ENCODE results near the gene ASB7. TPM values are rescaled to one million over a fixed set of nuclear protein-coding genes. Genes with fewer than 3 reads are reported as not detected.

ASB7 gene
- total and polyA plus RNA-seq, 3 experiments from 2014 or later: 11.2 to 16.0 (median 14.9) TPM

- Mint-ChIP-seq H3K9me3 (no peaks in the 10 kb centered on the region), H3K27me3 (no peaks in the 10 kb centered on the region), H3K4me3 (peak overlapping the region in 5 of 7 donors; percentile 8 to 25 (median 20)), H3K27ac (peak overlapping the region; percentile 80 to 100 (median 87)), H3K4me1 (peaks cover 45 to 63% (median 61%) of the 10 kb centered on the region in 3 donors), H3K36me3 (peaks cover 0 to 7% (median 0%) of the 10 kb centered on the region in 3 donors)
- Histone ChIP-seq H3K27ac (ENCODE audit: low read depth, low read length) (no peak overlapping the region), H3K4me3 (ENCODE audit: low read length) (no peak overlapping the region), H3K36me3 (ENCODE audit: insufficient read depth, low read length) (no peaks in the 10 kb centered on the region), H3K4me1 (ENCODE audit: insufficient read depth, low read length) (peaks cover 80% of the 10 kb centered on the region), H3K9me3 (ENCODE audit: low read length) (no peaks in the 10 kb centered on the region), H3K27me3 (ENCODE audit: insufficient read depth, low read length, poor library complexity, severe bottlenecking) (no peaks in the 10 kb centered on the region)
- ChIA-PET POLR2A (interaction anchor here (0.9 kb wide), 1 partner anchor 9 kb away, joined by 3 read pairs; no protein-coding TSS in a partner anchor), CTCF (interaction anchor here (0.9 to 1.1 kb wide), 3 partner anchors 11 to 259 kb away, joined by 3 read pairs; no protein-coding TSS in a partner anchor)
- no peak for DNase-seq
These were observed 3.7 kb upstream of the ASB7 start for GRCh38 chr15:100598655-100599054.

DNA sequence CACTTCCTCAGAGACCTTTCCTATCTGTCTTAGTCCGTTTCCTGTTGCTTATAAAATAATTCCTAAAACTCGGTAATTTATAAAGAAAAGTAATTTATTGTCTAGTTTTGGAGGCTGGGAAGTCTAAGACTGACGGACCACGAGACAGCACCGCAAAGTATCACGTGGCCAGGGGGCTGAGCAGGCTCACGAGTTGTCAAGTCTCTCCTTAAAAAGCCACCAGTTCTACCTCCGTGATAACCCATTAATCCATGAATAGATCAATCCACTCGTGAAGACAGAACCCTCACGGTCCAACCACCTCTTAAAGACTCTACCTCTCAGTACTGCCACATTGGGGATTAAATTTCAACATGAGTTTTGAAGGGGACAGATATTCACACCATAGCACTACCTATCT lies 1.2 kb upstream of the ASB7 start:
- no peak overlapping the region for H3K4me3 Mint-ChIP-seq
- H3K9me3 Mint-ChIP-seq: no peaks in the 10 kb centered on the region
- no peaks in the 10 kb centered on the region for H3K27me3 Mint-ChIP-seq
- H3K4me3 ChIP-seq (ENCODE audit: low read length): peak overlapping the region; percentile 96
- H3K27me3 ChIP-seq (ENCODE audit: insufficient read depth, low read length, poor library complexity, severe bottlenecking): no peaks in the 10 kb centered on the region
- no peak overlapping the region for H3K27ac Mint-ChIP-seq
- H3K4me1 ChIP-seq (ENCODE audit: insufficient read depth, low read length): peaks cover 72% of the 10 kb centered on the region
- H3K27ac ChIP-seq (ENCODE audit: low read depth, low read length): peak overlapping the region; percentile 87
- peaks cover 0 to 28% (median 5%) of the 10 kb centered on the region in 3 donors for H3K36me3 Mint-ChIP-seq
- no peaks in the 10 kb centered on the region for H3K9me3 ChIP-seq (ENCODE audit: low read length)
- ChIA-PET CTCF (interaction anchor here (1.0 kb wide), 1 partner anchor 15 kb away, joined by 3 read pairs; no protein-coding TSS in a partner anchor), POLR2A (no interaction called here)
- H3K4me1 Mint-ChIP-seq: peaks cover 45 to 67% (median 61%) of the 10 kb centered on the region in 3 donors
- H3K36me3 ChIP-seq (ENCODE audit: insufficient read depth, low read length): no peaks in the 10 kb centered on the region
- peak; percentile 25 to 66 (median 36) for DNase-seq

DNA sequence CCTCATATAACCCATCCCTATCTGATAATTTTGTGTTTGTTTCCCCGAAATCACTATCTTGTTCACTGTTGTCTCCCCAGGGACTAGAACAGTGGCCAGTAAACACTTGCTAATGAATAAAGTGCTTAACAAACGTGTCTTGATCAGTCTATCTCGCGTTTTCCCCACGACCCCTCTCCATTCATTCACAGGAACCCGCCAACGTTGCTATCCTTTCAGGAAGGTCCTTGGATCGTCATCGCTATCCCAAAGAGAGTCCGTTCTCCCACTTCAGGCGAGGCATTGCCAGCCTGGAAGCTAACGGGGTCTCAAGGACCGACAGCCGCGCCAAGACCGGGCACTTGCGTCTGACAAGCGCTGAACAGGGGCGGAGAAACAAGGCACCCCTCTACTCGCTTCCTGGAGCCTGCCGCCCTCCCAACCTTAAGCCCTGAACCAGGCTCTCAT lies 749 bp upstream of the ASB7 start:
- H3K4me1 Mint-ChIP-seq: peaks cover 41 to 64% (median 61%) of the 10 kb centered on the region in 3 donors

GRCh38 chr15:100602823-100603393 lies 519 bp downstream of the ASB7 start:
- Mint-ChIP-seq H3K27me3 (no peaks in the 10 kb centered on the region), H3K36me3 (peaks cover 0 to 42% (median 9%) of the 10 kb centered on the region in 3 donors), H3K4me3 (no peak overlapping the region), H3K4me1 (peaks cover 44 to 59% (median 59%) of the 10 kb centered on the region in 3 donors), H3K27ac (peak overlapping the region in 7 of 8 donors; percentile 84 to 96 (median 95)), H3K9me3 (no peaks in the 10 kb centered on the region)
- H3K9me3 ChIP-seq (ENCODE audit: low read length): no peaks in the 10 kb centered on the region
- H3K27ac ChIP-seq (ENCODE audit: low read depth, low read length): peak overlapping the region; percentile 82
- ChIA-PET POLR2A (interaction anchor here (0.6 to 0.8 kb wide), 2 partner anchors 677 to 1495 kb away, joined by 3 to 4 read pairs; no protein-coding TSS in a partner anchor), CTCF (interaction anchor here (0.7 to 4.3 kb wide), 4 partner anchors 23 to 260 kb away, joined by 3 to 24 read pairs (median 7); no protein-coding TSS in a partner anchor)
- DNase-seq: peak in 4 of 5 donors; percentile 7 to 53 (median 24)
- H3K4me1 ChIP-seq (ENCODE audit: insufficient read depth, low read length): peaks cover 58% of the 10 kb centered on the region
- peak overlapping the region; percentile 81 for H3K4me3 ChIP-seq (ENCODE audit: low read length)
- no peaks in the 10 kb centered on the region for H3K36me3 ChIP-seq (ENCODE audit: insufficient read depth, low read length)
- no peaks in the 10 kb centered on the region for H3K27me3 ChIP-seq (ENCODE audit: insufficient read depth, low read length, poor library complexity, severe bottlenecking)

More for the DNA sequence above, 749 bp upstream of the ASB7 start:
- CTCF ChIA-PET: interaction anchor here (0.7 to 4.3 kb wide), 5 partner anchors 24 to 272 kb away, joined by 3 to 24 read pairs (median 4); partner anchors contain the start of gene ADAMTS17
- POLR2A ChIA-PET: no interaction called here
- Histone ChIP-seq H3K9me3 (ENCODE audit: low read length) (no peaks in the 10 kb centered on the region), H3K4me3 (ENCODE audit: low read length) (peak overlapping the region; percentile 96), H3K36me3 (ENCODE audit: insufficient read depth, low read length) (no peaks in the 10 kb centered on the region), H3K4me1 (ENCODE audit: insufficient read depth, low read length) (peaks cover 67% of the 10 kb centered on the region), H3K27ac (ENCODE audit: low read depth, low read length) (peak overlapping the region; percentile 87), H3K27me3 (ENCODE audit: insufficient read depth, low read length, poor library complexity, severe bottlenecking) (no peaks in the 10 kb centered on the region)
- no peak for DNase-seq
- no peaks in the 10 kb centered on the region for H3K27me3 Mint-ChIP-seq
- H3K9me3 Mint-ChIP-seq: no peaks in the 10 kb centered on the region
- H3K27ac Mint-ChIP-seq: no peak overlapping the region
- peaks cover 0 to 33% (median 6%) of the 10 kb centered on the region in 3 donors for H3K36me3 Mint-ChIP-seq
- H3K4me3 Mint-ChIP-seq: no peak overlapping the region

- no peak overlapping the region for H3K27ac Mint-ChIP-seq
- no peaks in the 10 kb centered on the region for H3K27me3 ChIP-seq (ENCODE audit: insufficient read depth, low read length, poor library complexity, severe bottlenecking)
- no peaks in the 10 kb centered on the region for H3K9me3 Mint-ChIP-seq
- no peaks in the 10 kb centered on the region for H3K27me3 Mint-ChIP-seq
- peaks cover 7 to 91% (median 16%) of the 10 kb centered on the region in 3 donors for H3K36me3 Mint-ChIP-seq
- ChIA-PET CTCF (interaction anchor here (1.0 kb wide), 1 partner anchor 270 kb away, joined by 3 read pairs; no protein-coding TSS in a partner anchor), POLR2A (no interaction called here)
- H3K27ac ChIP-seq (ENCODE audit: low read depth, low read length): no peak overlapping the region
- H3K4me3 ChIP-seq (ENCODE audit: low read length): no peak overlapping the region
- H3K4me1 ChIP-seq (ENCODE audit: insufficient read depth, low read length): no peaks in the 10 kb centered on the region
- H3K4me1 Mint-ChIP-seq: peaks cover 27 to 70% (median 53%) of the 10 kb centered on the region in 3 donors
- H3K36me3 ChIP-seq (ENCODE audit: insufficient read depth, low read length): peaks cover 20% of the 10 kb centered on the region
- H3K4me3 Mint-ChIP-seq: no peak overlapping the region
- DNase-seq: no peak
- H3K9me3 ChIP-seq (ENCODE audit: low read length): no peaks in the 10 kb centered on the region
These were observed 10.2 kb downstream of the ASB7 start for GRCh38 chr15:100612539-100612938.

DNA sequence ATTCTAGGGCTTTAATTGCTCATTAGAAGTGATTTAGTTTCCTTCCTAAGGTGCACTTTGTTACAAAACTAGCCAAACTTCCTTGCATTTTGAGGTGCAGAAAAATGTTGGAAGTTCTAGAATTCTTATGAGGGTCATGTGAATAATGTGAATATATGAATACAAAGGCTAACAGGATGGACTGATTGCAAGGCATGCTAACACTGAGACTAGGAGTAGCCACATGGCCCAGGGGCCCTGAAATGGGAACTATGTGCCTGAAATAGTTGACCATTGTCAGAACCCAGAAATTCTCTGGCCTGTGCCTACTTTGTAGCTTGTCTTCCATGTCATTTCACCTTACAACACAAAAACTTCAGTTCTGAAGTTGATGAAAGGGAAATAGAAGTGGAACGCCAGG lies 10.8 kb downstream of the ASB7 start:
- peaks cover 7 to 88% (median 16%) of the 10 kb centered on the region in 3 donors for H3K36me3 Mint-ChIP-seq
- H3K27ac Mint-ChIP-seq: peak overlapping the region in 1 of 8 donors; percentile 50
- DNase-seq: no peak
- Histone ChIP-seq H3K4me3 (ENCODE audit: low read length) (no peak overlapping the region), H3K9me3 (ENCODE audit: low read length) (no peaks in the 10 kb centered on the region), H3K27ac (ENCODE audit: low read depth, low read length) (no peak overlapping the region), H3K36me3 (ENCODE audit: insufficient read depth, low read length) (peaks cover 20% of the 10 kb centered on the region), H3K27me3 (ENCODE audit: insufficient read depth, low read length, poor library complexity, severe bottlenecking) (no peaks in the 10 kb centered on the region), H3K4me1 (ENCODE audit: insufficient read depth, low read length) (no peaks in the 10 kb centered on the region)
- no peak overlapping the region for H3K4me3 Mint-ChIP-seq
- POLR2A ChIA-PET: no interaction called here
- H3K4me1 Mint-ChIP-seq: peaks cover 21 to 63% (median 48%) of the 10 kb centered on the region in 3 donors
- no peaks in the 10 kb centered on the region for H3K9me3 Mint-ChIP-seq
- no peaks in the 10 kb centered on the region for H3K27me3 Mint-ChIP-seq
- CTCF ChIA-PET: no interaction called here

DNA sequence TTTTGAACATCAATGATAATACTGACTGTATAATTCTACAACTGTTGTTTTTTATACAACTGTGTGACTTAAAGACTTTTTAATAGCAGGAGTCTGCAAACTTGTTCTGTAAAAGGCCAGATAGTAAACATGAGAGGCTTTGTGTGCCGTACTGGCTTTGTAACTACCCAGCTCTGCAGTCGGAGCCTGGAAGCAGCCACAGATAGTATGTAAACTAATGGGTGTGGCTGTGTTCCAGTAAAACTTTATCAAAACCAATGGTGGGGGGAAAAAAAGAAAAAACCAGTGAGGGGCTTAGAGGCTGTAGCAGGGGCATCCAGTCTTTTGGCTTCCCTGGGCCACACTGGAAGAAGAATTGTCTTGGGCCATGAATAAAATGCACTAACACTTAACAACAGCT lies 11.9 kb downstream of the ASB7 start:
- ChIA-PET CTCF (no interaction called here), POLR2A (interaction anchor here (0.6 kb wide), 1 partner anchor 284 kb away, joined by 4 read pairs; no protein-coding TSS in a partner anchor)
- Mint-ChIP-seq H3K27ac (no peak overlapping the region), H3K36me3 (peaks cover 12 to 90% (median 21%) of the 10 kb centered on the region in 3 donors), H3K4me3 (no peak overlapping the region), H3K9me3 (no peaks in the 10 kb centered on the region), H3K4me1 (peaks cover 19 to 53% (median 48%) of the 10 kb centered on the region in 3 donors), H3K27me3 (no peaks in the 10 kb centered on the region)
- no peak for DNase-seq
- no peaks in the 10 kb centered on the region for H3K9me3 ChIP-seq (ENCODE audit: low read length)
- H3K4me1 ChIP-seq (ENCODE audit: insufficient read depth, low read length): no peaks in the 10 kb centered on the region
- no peak overlapping the region for H3K4me3 ChIP-seq (ENCODE audit: low read length)
- H3K27me3 ChIP-seq (ENCODE audit: insufficient read depth, low read length, poor library complexity, severe bottlenecking): no peaks in the 10 kb centered on the region
- no peak overlapping the region for H3K27ac ChIP-seq (ENCODE audit: low read depth, low read length)
- H3K36me3 ChIP-seq (ENCODE audit: insufficient read depth, low read length): peaks cover 20% of the 10 kb centered on the region

DNA sequence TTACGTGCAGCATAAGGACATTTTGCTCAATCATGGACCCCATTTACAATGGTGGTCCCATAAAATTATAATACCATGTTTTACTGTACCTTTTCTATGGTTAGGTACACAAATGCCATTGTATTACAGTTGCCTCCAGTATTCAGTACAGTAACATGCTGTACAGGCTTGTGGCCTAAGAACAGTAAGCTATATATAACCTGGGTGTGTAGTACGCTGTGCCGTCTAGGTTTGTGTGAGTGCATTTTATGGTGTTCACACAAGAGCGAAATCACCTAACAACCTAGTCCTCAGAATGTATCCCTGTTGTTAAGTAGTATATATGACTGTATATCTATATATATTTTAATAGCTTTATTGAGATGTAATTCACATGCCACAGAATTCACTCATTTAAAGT lies 12.5 kb downstream of the ASB7 start:
- no peak for DNase-seq
- Histone ChIP-seq H3K27ac (ENCODE audit: low read depth, low read length) (no peak overlapping the region), H3K4me1 (ENCODE audit: insufficient read depth, low read length) (no peaks in the 10 kb centered on the region), H3K36me3 (ENCODE audit: insufficient read depth, low read length) (peaks cover 15% of the 10 kb centered on the region), H3K4me3 (ENCODE audit: low read length) (no peak overlapping the region), H3K27me3 (ENCODE audit: insufficient read depth, low read length, poor library complexity, severe bottlenecking) (no peaks in the 10 kb centered on the region), H3K9me3 (ENCODE audit: low read length) (no peaks in the 10 kb centered on the region)
- CTCF ChIA-PET: no interaction called here
- Mint-ChIP-seq H3K27me3 (no peaks in the 10 kb centered on the region), H3K36me3 (peaks cover 14 to 88% (median 22%) of the 10 kb centered on the region in 3 donors), H3K4me3 (no peak overlapping the region), H3K4me1 (peaks cover 16 to 50% (median 44%) of the 10 kb centered on the region in 3 donors), H3K9me3 (no peaks in the 10 kb centered on the region), H3K27ac (no peak overlapping the region)
- POLR2A ChIA-PET: no interaction called here

All from CD8-positive, alpha-beta memory T cell (primary cell).